ENCODE results near the gene COL18A1.

Gene COL18A1

DNA sequence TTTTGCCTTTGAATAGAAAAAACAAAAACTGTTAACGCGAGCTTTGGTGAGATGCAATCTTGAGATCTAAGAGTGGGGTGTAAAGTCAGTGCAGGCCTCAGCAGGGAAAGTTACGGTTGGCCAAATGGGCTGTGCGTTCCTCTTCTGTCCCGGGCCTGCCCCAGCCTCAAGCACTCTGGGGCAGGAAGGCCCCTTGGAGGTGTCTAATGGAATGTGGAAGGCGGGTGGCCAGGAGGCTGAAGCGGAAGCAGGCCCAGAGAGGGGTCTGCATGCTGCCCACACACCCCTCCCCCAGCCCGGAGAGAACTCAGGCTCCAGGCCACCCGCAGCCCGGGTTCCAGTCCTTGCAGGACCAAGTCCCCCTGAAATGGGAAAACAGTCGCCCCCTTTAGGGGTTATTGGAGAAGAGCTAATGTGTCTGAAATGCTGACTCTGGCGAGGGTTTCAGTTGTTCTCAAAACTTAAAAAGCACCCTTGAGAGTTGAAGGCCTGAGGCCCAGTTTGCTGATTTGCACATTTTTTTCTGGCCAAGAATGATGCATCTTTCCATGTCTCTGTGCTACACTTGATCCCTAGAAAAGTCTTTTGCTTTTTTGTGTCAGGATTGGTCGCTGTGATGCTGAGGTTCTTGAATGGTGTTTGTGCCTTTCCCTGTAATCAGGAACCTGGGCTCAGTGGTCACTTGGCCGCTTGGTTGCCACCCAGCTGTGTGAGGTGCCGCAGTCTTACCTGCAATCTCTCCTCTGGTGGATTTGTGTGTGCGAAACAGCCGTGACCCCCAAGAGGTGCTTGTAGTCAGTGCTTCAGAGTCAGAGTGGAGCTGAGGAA lies 2.0 kb downstream of the COL18A1 start:
- DNase-seq (ENCODE audit: low spot score in 2 of 2) = peak; percentile 12 to 46
- no peaks in the 10 kb centered on the region for H3K9me3 ChIP-seq
- in situ Hi-C loops (cut with MboI; ENCODE audit: low sequenced_read_pairs) = no loop called here
- H3K4me1 ChIP-seq = peaks cover 7% of the 10 kb centered on the region
- peak overlapping the region; percentile 49 for H3K4me3 ChIP-seq
- peaks cover 5% of the 10 kb centered on the region; the same call in 1 of the 2 replicates for H3K36me3 ChIP-seq (replicated peaks)
- H3K27me3 ChIP-seq (ENCODE audit: low read depth) = no peaks in the 10 kb centered on the region

DNA sequence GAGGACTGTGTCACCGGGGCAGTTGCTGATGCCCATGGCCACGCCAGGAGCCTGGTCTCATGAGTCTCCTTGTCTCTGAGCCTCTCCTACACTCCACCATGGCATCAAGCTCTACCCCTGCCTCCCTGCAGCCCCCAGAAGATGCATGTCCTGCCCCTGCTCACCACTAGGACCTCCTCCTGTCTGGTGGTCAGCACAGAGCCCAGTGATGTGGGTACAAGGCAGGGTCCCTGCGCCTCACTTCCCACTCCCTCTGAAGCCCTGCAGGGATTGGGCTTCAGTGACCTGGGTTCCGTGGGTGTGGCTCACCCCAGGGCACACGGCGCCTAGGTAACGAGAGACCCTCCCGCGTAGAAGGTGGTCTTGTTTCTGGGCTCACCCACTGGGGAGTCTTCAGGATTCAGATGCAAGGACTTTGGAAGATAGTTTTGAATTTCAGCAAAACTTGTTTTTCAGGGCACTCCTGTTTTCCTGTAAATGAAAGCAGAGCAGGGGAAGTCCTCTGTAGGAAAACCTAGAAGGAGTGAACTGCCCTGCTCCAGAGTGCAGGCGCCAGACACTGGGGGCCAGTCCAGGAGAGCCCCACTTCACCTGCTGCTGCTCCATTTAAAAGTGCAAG lies 2.8 kb downstream of the COL18A1 start:
- in situ Hi-C loops (cut with MboI; ENCODE audit: low sequenced_read_pairs) = no loop called here
- no peak for DNase-seq (ENCODE audit: low spot score in 2 of 2)
- no peaks in the 10 kb centered on the region for H3K27me3 ChIP-seq (ENCODE audit: low read depth)
- no peaks in the 10 kb centered on the region for H3K9me3 ChIP-seq
- peaks cover 5% of the 10 kb centered on the region; the same call in 1 of the 2 replicates for H3K36me3 ChIP-seq (replicated peaks)
- H3K4me1 ChIP-seq = peaks cover 7% of the 10 kb centered on the region
- no peak overlapping the region for H3K4me3 ChIP-seq

DNA sequence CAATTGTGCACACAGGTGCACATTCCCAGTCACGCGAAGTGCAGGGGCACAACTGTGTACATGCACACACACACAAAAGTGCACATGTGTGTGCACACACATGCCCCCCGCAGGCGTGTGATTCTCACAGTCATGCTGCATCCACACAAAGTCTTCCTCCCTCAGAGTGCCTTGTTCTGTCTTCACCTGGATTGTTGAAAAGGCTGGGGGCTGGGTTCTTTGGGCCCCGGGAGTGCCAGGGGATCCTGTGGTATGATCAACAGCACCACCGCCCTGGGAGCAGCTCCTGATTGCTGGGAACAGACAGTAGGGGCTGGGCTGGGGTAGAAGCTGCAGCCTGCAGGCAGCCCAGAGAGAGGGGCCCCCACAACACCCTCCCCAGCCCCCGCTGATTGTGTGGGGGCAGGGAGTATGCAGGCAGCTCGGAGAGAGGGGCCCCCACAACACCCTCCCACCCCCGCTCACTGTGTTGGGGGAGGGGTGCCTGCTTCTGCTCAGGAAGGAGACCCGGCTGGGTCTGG lies 3.4 kb downstream of the COL18A1 start:
- no peaks in the 10 kb centered on the region for H3K27me3 ChIP-seq (ENCODE audit: low read depth)
- in situ Hi-C loops (cut with MboI; ENCODE audit: low sequenced_read_pairs) = no loop called here
- no peak for DNase-seq (ENCODE audit: low spot score in 2 of 2)
- H3K9me3 ChIP-seq = no peaks in the 10 kb centered on the region
- H3K36me3 ChIP-seq (replicated peaks) = peaks cover 5% of the 10 kb centered on the region; the same call in 1 of the 2 replicates
- H3K4me1 ChIP-seq = peaks cover 7% of the 10 kb centered on the region
- H3K4me3 ChIP-seq = no peak overlapping the region

DNA sequence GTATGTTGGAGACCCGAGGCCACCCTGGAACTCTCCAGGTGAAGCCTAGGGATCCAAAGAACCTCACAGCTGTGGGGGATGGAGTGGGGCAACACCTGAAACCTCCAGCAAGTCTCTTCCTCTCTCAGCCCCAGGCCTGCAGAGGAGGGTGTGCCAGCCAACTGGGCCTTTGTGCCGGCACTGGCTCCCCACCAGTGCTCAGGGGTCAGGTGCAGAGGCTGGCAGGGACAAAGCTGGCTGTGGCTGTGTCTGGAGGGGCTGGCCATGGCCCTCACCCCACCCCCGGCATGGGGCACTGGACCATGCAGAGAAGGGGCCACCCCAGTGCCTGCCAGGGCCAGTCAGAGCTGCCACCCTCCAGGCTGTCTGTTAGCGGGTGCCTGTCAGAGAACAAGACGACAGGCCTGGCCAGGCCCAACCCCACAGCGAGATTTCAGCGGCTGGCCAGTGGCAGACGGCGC lies 3.9 kb downstream of the COL18A1 start:
- in situ Hi-C loops (cut with MboI; ENCODE audit: low sequenced_read_pairs) = no loop called here
- Histone ChIP-seq H3K4me1 (peaks cover 7% of the 10 kb centered on the region), H3K4me3 (no peak overlapping the region), H3K27me3 (ENCODE audit: low read depth) (no peaks in the 10 kb centered on the region), H3K9me3 (no peaks in the 10 kb centered on the region), H3K36me3 (replicated peaks) (peaks cover 5% of the 10 kb centered on the region; the same call in 1 of the 2 replicates)
- no peak for DNase-seq (ENCODE audit: low spot score in 2 of 2)

DNA sequence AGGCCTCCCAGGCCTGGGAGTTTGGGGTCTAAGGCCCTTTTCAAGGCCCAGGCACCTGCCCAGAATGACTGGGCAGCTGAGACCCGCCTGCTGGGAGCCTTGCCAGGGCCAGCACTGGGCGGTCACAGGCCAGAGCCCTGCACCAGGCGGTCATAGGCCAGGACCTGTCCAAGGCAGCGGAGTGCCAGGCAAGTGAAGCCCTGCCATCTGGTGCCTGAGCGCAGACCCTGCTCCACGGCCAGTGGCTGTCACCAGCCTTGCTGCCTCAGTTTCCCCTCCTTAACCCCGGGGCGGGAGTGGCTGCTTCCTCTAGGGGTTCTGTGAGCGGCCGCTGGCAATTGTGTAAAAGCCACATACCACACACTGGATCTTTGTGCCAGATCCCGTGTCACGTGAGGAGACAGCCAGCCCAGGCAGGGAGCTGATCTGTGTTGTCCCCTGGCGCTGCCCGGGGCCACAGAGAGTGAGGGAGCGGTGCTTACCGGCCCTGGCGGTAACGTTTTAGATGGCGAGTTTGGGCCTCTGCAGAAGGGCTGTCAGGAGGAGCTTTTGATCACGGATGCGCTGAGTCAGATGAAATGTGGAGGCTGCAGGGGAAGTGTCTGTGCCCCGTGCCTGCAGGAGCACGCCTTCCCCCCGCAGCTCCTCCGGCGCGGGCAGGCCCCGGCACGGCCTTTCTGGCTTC lies 4.6 kb downstream of the COL18A1 start:
- DNase-seq (ENCODE audit: low spot score in 2 of 2) = no peak
- peaks cover 5% of the 10 kb centered on the region; the same call in 1 of the 2 replicates for H3K36me3 ChIP-seq (replicated peaks)
- H3K9me3 ChIP-seq = no peaks in the 10 kb centered on the region
- in situ Hi-C loops (cut with MboI; ENCODE audit: low sequenced_read_pairs) = no loop called here
- H3K27me3 ChIP-seq (ENCODE audit: low read depth) = no peaks in the 10 kb centered on the region
- peaks cover 7% of the 10 kb centered on the region for H3K4me1 ChIP-seq
- no peak overlapping the region for H3K4me3 ChIP-seq

DNA sequence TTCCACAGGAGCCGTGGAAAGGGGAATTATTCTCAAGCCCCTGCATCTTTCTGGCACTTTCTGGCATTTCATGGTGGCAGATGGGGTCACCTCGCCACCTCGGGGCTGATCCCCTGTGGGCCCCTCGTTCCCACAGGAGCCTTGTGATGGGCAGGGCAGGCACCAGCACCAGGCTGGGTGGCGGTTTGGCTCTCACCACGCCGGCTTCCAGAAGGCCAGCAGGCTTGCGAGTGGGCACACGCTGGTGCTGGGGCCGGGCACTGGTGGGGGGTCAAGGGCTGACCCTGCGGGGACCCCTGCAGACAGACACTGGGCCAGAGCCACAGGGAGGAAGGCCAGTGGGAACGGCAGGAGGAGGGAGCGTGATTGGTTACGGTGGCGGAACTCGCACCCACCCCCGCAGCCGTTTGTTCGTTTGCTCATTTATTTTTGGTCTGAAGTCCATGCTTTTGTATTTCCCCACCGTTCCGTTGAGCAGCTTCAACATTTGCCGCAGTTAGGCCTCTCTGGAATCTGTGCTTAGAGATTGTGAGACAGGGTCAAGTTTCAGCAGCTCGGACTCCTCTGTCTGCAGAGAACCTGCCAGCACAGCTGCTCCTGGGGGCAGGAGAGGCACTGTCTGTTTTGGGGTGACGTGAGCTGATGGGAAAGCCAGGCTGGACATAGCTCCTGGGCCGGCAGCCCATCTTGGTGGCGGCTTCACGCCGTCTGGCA lies 5.3 kb downstream of the COL18A1 start:
- in situ Hi-C loops (cut with MboI; ENCODE audit: low sequenced_read_pairs) = no loop called here
- no peaks in the 10 kb centered on the region for H3K9me3 ChIP-seq
- no peak for DNase-seq (ENCODE audit: low spot score in 2 of 2)
- peaks cover 7% of the 10 kb centered on the region for H3K4me1 ChIP-seq
- H3K36me3 ChIP-seq (replicated peaks) = peaks cover 5% of the 10 kb centered on the region; the same call in 1 of the 2 replicates
- H3K4me3 ChIP-seq = no peak overlapping the region
- no peaks in the 10 kb centered on the region for H3K27me3 ChIP-seq (ENCODE audit: low read depth)

DNA sequence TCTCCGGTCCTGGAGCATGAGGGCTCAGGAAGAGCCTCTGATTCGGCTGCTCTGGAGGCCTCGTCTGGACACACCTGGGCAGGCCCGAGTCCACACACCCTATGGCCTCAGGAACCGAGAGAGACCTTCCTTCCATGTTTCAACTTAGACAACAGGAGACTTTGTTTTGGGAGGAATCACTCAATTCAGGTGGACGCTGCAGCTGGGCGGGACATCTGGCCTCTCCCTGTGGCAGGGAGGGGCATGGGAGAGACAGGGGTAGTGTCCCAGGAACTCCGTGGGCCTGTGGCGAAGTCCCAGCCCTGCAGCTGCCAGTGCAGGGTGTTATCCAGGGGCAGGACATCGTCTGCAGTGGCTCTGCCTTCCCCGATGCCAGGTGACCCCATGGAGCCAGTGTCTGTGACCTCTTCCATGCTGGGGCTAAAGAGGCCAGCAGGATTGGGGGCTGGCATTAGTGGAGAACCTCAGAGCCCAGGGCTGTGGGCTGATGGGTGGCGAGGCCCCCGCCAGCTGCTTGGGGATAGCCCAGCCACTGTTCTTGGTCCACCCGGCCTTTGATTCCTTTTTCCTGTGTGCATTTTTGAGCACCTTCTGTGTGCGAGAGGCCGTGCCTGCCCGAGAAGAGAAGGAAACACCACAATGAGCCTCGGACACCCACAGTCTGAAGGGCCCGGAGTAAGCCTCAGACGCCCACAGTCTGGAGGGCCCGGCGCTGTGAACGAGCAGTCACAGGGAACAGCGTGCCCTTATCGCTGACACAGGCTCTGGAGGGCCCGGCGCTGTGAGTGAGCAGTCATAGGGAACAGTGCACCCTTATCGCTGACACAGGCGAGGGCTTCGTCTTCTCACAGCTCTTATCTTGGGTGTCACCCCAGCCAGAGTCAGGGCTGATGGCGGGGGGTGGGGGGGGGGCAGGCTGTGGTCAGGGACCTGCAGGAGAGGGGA lies 6.2 kb downstream of the COL18A1 start:
- Histone ChIP-seq H3K27me3 (ENCODE audit: low read depth) (no peaks in the 10 kb centered on the region), H3K36me3 (replicated peaks) (peaks cover 5% of the 10 kb centered on the region; the same call in 1 of the 2 replicates), H3K4me1 (peaks cover 7% of the 10 kb centered on the region), H3K9me3 (no peaks in the 10 kb centered on the region), H3K4me3 (no peak overlapping the region)
- DNase-seq (ENCODE audit: low spot score in 2 of 2) = no peak
- in situ Hi-C loops (cut with MboI; ENCODE audit: low sequenced_read_pairs) = no loop called here

DNA sequence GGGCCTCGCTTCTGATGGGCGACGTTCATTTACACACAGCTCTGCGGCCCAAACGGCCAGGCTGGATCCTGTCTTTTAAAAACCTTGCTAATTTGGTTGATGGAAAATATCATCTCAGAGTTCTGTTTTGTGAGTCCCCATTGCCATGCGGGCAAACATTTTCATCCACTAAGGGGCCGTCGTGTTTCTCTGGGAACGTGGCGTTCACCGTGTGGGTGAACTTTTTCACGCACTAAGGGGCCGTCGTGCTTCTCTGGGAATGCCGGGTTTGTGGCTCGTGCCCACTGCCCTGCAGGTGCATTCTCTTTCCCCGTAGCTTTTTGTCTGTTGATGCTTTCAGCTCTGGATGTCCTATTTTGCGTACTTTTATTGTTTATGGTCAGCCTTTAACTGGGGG lies 6.8 kb downstream of the COL18A1 start:
- no peaks in the 10 kb centered on the region for H3K9me3 ChIP-seq
- DNase-seq (ENCODE audit: low spot score in 2 of 2) = no peak
- in situ Hi-C loops (cut with MboI; ENCODE audit: low sequenced_read_pairs) = no loop called here
- peaks cover 4% of the 10 kb centered on the region for H3K4me1 ChIP-seq
- H3K27me3 ChIP-seq (ENCODE audit: low read depth) = no peaks in the 10 kb centered on the region
- no peak overlapping the region for H3K4me3 ChIP-seq
- peaks cover 5% of the 10 kb centered on the region; the same call in 1 of the 2 replicates for H3K36me3 ChIP-seq (replicated peaks)

DNA sequence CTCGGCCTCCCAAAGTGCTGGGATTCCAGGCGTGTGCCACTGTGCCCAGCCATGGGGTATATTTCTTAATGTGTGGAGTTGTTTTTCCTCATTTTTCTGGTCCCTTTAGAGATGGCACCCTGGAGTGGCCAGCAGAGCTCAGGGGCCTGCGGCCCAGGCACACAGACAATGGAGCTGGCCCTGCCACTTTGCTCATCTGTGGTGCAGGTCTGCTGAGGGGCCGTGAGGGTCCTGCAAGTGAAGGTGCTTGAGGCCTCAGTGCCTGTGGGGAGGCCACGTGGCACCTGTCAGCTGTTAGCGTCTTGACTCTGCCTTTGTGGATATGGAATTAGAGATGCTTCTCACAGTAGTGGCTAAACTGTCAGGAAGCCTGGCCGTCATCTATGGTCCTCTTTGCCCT lies 7.5 kb downstream of the COL18A1 start:
- Histone ChIP-seq H3K4me1 (no peaks in the 10 kb centered on the region), H3K4me3 (no peak overlapping the region), H3K27me3 (ENCODE audit: low read depth) (no peaks in the 10 kb centered on the region), H3K36me3 (replicated peaks) (peaks cover 2% of the 10 kb centered on the region; the same call in 1 of the 2 replicates), H3K9me3 (no peaks in the 10 kb centered on the region)
- in situ Hi-C loops (cut with MboI; ENCODE audit: low sequenced_read_pairs) = no loop called here
- DNase-seq (ENCODE audit: low spot score in 2 of 2) = no peak

DNA sequence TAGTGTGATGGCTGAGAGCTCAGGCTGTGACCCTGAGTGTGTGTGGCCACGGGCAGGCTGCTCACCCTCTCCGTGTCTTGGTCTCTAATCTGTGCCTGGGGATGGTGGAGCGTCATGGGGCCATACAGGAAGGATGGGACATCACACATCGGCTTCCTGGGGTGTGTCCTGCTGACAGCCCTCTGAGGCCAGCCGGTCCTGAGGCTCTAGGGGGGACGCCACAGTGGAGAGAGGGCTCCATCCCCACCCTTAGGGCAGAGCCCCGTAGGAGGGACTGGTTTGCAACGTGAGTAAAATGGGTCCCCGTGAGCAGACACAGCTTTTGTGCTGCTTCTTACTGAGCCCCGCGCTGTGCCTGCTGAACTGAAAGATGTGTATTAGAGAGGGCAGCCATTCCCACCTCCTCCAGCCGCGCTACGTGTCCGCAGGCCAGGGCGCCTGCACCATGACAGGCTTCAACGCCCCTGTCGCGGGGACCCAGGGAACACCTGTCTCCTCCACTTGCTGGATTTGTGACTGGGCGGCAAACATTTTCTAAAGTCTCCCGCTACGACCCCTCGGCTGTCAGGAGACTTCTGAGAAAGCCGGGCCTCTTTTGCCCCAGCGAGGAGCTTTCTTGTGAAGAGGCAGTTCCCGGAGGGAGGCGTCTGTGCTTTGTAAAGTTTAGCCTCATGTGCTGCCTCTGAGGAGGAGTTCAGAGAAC lies 8.1 kb downstream of the COL18A1 start:
- Histone ChIP-seq H3K4me3 (no peak overlapping the region), H3K27me3 (ENCODE audit: low read depth) (no peaks in the 10 kb centered on the region), H3K36me3 (replicated peaks) (no peaks in the 10 kb centered on the region), H3K4me1 (no peaks in the 10 kb centered on the region), H3K9me3 (no peaks in the 10 kb centered on the region)
- in situ Hi-C loops (cut with MboI; ENCODE audit: low sequenced_read_pairs) = no loop called here
- DNase-seq (ENCODE audit: low spot score in 2 of 2) = no peak

DNA sequence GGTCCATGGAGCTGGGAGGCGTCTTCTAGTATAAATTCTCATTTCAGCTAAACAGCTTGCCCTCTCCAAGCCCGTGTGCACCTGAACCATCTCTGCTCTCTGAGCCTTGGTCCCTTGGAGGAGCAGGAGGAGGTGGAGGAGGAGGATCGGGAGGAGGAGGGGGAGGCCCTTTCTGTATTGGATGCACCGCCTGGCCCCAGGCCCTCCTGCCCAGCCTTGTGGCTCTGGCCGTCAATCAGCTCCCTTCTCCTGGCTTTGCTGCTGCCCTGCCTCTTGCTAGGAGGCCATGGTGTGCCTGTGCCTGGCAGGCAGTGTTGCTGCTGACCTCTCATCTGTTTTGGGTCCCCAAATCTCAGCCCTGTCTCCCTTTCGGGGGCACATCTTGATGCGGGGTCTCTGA lies 9.0 kb downstream of the COL18A1 start:
- no peaks in the 10 kb centered on the region for H3K4me1 ChIP-seq
- H3K36me3 ChIP-seq (replicated peaks) = no peaks in the 10 kb centered on the region
- H3K27me3 ChIP-seq (ENCODE audit: low read depth) = no peaks in the 10 kb centered on the region

More for the DNA sequence above, 9.0 kb downstream of the COL18A1 start:
- Histone ChIP-seq H3K4me3 (no peak overlapping the region), H3K9me3 (no peaks in the 10 kb centered on the region)
- in situ Hi-C loops (cut with MboI; ENCODE audit: low sequenced_read_pairs) = no loop called here
- DNase-seq (ENCODE audit: low spot score in 2 of 2) = no peak
